ENCODE data around the gene ZNF554. TPM values are rescaled to one million over a fixed set of nuclear protein-coding genes. Genes with fewer than 3 reads are reported as not detected.

Gene ZNF554
- total RNA-seq, 4 donors from 2014 or later: 2.3 to 9.8 (median 5.6) TPM

DNA sequence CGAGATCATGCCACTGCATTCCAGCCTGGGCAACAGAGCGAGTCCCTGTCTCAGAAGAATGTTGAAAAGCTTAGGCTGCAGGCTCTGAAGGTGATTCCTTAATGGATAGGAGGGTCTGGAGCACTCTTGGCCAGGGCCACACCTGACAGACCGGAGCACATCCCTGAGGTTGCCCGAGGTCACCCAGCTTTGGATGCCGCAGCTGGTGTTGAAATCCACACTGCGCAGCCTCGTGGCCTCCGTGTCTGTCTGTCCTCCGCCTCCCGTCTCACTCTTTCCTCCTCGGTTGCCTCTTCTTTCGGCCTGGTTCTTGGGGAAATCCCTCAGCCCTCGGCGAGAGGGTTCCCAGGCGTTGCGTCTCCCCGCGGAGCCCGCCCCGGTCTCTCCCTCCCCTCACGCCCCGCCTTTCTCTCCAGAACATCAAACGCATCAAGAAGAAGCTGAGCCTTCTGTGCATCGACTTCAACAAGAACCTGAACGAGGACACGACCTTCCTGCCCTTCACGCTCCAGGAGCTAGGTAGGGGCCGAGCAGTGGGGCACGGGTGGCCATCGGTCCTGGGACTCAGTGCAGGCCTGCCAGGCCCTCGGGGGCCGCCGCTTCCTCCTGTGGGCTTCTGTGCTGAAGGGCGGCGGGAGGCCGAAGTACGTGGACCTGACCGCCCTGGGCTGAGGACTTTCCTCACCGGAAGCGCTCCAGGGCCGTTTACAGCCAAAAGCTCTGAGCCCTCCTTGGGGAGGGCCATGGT is 20.2 kb upstream of the ZNF554 start:
- Histone ChIP-seq H3K27ac (no peak overlapping the region), H3K36me3 (peaks cover 43% of the 10 kb centered on the region), H3K4me3 (no peak overlapping the region), H3K27me3 (no peaks in the 10 kb centered on the region), H3K4me1 (no peaks in the 10 kb centered on the region), H3K9me3 (no peaks in the 10 kb centered on the region)
- 90% methylated on average over 36 of the region's 41 CpGs for WGBS
- TF ChIP-seq, protein P1, sequence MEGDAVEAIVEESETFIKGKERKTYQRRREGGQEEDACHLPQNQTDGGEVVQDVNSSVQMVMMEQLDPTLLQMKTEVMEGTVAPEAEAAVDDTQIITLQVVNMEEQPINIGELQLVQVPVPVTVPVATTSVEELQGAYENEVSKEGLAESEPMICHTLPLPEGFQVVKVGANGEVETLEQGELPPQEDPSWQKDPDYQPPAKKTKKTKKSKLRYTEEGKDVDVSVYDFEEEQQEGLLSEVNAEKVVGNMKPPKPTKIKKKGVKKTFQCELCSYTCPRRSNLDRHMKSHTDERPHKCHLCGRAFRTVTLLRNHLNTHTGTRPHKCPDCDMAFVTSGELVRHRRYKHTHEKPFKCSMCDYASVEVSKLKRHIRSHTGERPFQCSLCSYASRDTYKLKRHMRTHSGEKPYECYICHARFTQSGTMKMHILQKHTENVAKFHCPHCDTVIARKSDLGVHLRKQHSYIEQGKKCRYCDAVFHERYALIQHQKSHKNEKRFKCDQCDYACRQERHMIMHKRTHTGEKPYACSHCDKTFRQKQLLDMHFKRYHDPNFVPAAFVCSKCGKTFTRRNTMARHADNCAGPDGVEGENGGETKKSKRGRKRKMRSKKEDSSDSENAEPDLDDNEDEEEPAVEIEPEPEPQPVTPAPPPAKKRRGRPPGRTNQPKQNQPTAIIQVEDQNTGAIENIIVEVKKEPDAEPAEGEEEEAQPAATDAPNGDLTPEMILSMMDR (IDR thresholded peaks at IDR 0.05): no peak
- no peak for TF ChIP-seq POLR2AphosphoS5 (IDR thresholded peaks at IDR 0.05)
- no peak for TF ChIP-seq POLR2A (IDR thresholded peaks at IDR 0.05)
- TF ChIP-seq EP300 (IDR thresholded peaks at IDR 0.05): no peak
- no peak for DNase-seq (ENCODE audit: low spot score in 2 of 2)

DNA sequence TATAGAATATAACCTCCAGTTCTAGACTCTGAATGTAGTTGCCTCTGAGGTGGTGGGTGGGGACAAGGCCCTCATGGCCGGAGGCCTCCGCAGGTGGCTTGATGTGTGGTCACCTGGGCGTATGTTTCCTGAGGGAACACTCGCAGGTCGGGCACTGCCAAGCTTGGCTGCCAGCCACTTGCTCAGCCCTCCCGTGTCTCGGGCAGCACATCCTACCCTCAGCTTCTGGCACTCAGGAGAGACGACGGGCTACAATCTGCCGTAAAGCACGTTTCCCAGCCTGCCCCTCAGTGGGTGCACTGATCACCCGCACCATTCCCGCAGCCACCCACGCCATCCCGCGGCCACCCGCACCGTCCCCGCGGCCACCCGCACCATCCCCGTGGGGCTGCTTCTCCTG is 19.2 kb upstream of the ZNF554 start:
- peaks cover 46% of the 10 kb centered on the region for H3K36me3 ChIP-seq
- no peaks in the 10 kb centered on the region for H3K27me3 ChIP-seq
- TF ChIP-seq POLR2A (IDR thresholded peaks at IDR 0.05): no peak
- TF ChIP-seq POLR2AphosphoS5 (IDR thresholded peaks at IDR 0.05): no peak
- TF ChIP-seq EP300 (IDR thresholded peaks at IDR 0.05): no peak
- TF ChIP-seq, protein P1 (IDR thresholded peaks at IDR 0.05): no peak
- H3K4me3 ChIP-seq: no peak overlapping the region
- H3K4me1 ChIP-seq: no peaks in the 10 kb centered on the region
- no peak for DNase-seq (ENCODE audit: low spot score in 2 of 2)
- no peak overlapping the region for H3K27ac ChIP-seq
- H3K9me3 ChIP-seq: no peaks in the 10 kb centered on the region
- 93% methylated on average over 15 of the region's 22 CpGs for WGBS

DNA sequence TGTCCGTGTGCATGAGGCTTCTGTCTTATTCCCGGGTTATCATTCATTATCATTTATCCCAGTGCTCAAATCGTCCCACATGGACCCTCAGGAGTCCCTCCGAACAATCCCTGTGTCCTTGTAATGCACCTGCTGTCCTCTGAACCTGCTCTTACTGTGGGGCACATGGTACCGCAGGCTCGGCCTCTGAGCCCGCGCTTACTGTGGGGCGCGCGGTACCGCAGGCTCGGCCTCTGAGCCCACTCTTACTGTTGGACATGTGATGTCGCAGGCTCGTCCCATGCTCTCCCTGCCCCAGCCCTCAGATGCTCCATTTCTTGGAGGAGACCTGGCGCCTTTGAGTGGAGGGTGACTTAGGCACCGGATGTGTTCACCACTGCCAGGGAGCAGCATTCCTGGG is 16.8 kb upstream of the ZNF554 start:
- 96% methylated on average over 17 of the region's 17 CpGs for WGBS
- Histone ChIP-seq H3K27me3 (no peaks in the 10 kb centered on the region), H3K4me1 (no peaks in the 10 kb centered on the region), H3K36me3 (peaks cover 53% of the 10 kb centered on the region), H3K4me3 (no peak overlapping the region), H3K9me3 (no peaks in the 10 kb centered on the region), H3K27ac (no peak overlapping the region)
- TF ChIP-seq EP300 (IDR thresholded peaks at IDR 0.05) (no peak), POLR2AphosphoS5 (IDR thresholded peaks at IDR 0.05) (no peak), POLR2A (IDR thresholded peaks at IDR 0.05) (no peak)
- TF ChIP-seq, protein P1 (IDR thresholded peaks at IDR 0.05): no peak
- DNase-seq (ENCODE audit: low spot score in 2 of 2): no peak

DNA sequence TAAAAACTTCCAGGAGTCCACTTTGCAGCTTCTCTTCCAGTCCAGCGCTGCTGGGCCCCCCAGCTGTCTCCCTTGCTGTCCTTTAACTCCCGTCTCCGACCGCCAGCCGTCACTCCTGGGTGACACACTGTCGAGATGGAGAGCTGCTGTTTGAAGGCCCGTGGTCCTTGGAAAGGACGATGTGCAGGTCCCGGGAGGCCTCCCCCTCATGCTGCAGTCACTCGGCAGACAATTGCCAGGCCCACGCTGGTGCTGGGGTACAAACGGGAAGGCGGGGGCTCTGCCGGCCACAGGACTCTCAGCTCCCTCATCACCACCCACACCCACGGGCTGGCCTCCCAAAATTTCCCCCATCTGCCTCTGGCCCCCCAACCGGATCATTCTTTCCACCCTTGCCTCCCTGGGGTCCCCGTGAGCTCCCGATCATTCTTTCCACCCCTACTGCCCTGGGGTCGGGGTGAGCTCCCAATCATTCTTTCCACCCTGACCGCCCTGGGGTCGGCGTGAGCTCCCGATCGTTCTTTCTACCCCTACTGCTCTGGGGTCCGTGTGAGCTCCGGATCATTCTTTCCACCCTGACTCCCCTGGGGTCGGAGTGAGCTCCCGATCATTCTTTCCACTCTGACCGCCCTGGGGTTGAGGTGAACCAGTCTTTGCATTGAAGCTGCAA is 16.0 kb upstream of the ZNF554 start:
- WGBS: 93% methylated on average over 28 of the region's 29 CpGs
- no peak overlapping the region for H3K4me3 ChIP-seq
- peaks cover 58% of the 10 kb centered on the region for H3K36me3 ChIP-seq
- H3K9me3 ChIP-seq: no peaks in the 10 kb centered on the region
- TF ChIP-seq POLR2A (IDR thresholded peaks at IDR 0.05) (no peak), EP300 (IDR thresholded peaks at IDR 0.05) (no peak), POLR2AphosphoS5 (IDR thresholded peaks at IDR 0.05) (no peak)
- TF ChIP-seq, protein P1 (IDR thresholded peaks at IDR 0.05): no peak
- H3K27me3 ChIP-seq: no peaks in the 10 kb centered on the region
- no peak overlapping the region for H3K27ac ChIP-seq
- no peak for DNase-seq (ENCODE audit: low spot score in 2 of 2)
- H3K4me1 ChIP-seq: no peaks in the 10 kb centered on the region

All from suprapubic skin (tissue), 4 donors.